ENCODE measurements around the gene ERBB4.

Gene ERBB4

GRCh38 chr2:211367293-211367692 is 1171.3 kb downstream of the ERBB4 start:
- DNase-seq (ENCODE audit: low read depth in 1 of 2, low spot score in 1 of 2) = no peak

- DNase-seq (ENCODE audit: low read depth in 1 of 2, low spot score in 1 of 2) = no peak
Measured at GRCh38 chr2:211364911-211365310, 1173.7 kb downstream of the ERBB4 start.

GRCh38 chr2:211361383-211361782 is 1177.2 kb downstream of the ERBB4 start:
- DNase-seq (ENCODE audit: low read depth in 1 of 2, low spot score in 1 of 2) = no peak

GRCh38 chr2:211359347-211359746 is 1179.3 kb downstream of the ERBB4 start:
- DNase-seq (ENCODE audit: low read depth in 1 of 2, low spot score in 1 of 2) = no peak

- no peak for DNase-seq (ENCODE audit: low read depth in 1 of 2, low spot score in 1 of 2)
Measured at GRCh38 chr2:211358504-211358903, 1180.1 kb downstream of the ERBB4 start.

GRCh38 chr2:211354481-211354880 is 1184.1 kb downstream of the ERBB4 start:
- no peak for DNase-seq (ENCODE audit: low read depth in 1 of 2, low spot score in 1 of 2)

GRCh38 chr2:211351987-211352386 is 1186.6 kb downstream of the ERBB4 start:
- DNase-seq (ENCODE audit: low read depth in 1 of 2, low spot score in 1 of 2) = no peak

GRCh38 chr2:211349031-211349430 is 1189.6 kb downstream of the ERBB4 start:
- no peak for DNase-seq (ENCODE audit: low read depth in 1 of 2, low spot score in 1 of 2)

- no peak for DNase-seq (ENCODE audit: low read depth in 1 of 2, low spot score in 1 of 2)
Measured at GRCh38 chr2:211347328-211347727, 1191.3 kb downstream of the ERBB4 start.

- no peak for DNase-seq (ENCODE audit: low read depth in 1 of 2, low spot score in 1 of 2)
Measured at GRCh38 chr2:211344289-211344688, 1194.3 kb downstream of the ERBB4 start.

- no peak for DNase-seq (ENCODE audit: low read depth in 1 of 2, low spot score in 1 of 2)
Measured at GRCh38 chr2:211333377-211333776, 1205.2 kb downstream of the ERBB4 start.

GRCh38 chr2:211331736-211332135 is 1206.9 kb downstream of the ERBB4 start:
- DNase-seq (ENCODE audit: low read depth in 1 of 2, low spot score in 1 of 2) = no peak

GRCh38 chr2:211329882-211330281 is 1208.7 kb downstream of the ERBB4 start:
- DNase-seq (ENCODE audit: low read depth in 1 of 2, low spot score in 1 of 2) = no peak

- DNase-seq (ENCODE audit: low read depth in 1 of 2, low spot score in 1 of 2) = no peak
Measured at GRCh38 chr2:211329421-211329820, 1209.2 kb downstream of the ERBB4 start.

- no peak for DNase-seq (ENCODE audit: low read depth in 1 of 2, low spot score in 1 of 2)
Measured at GRCh38 chr2:211328126-211328525, 1210.5 kb downstream of the ERBB4 start.

All from activated CD4-positive, alpha-beta T cell treated with anti-CD3 and anti-CD28 coated beads, Interleukin-2, amount 50 U/mL, for 24 hours (primary cell).